Neutrophil (primary cell): ENCODE measurements around the gene RUNDC1.
"Not testable (repeated sequence)": the region's sequence is repeated elsewhere in the genome, so short reads cannot be mapped to it uniquely, and the experiment has no call there.

ENCODE experiments used
- H3K27ac ChIP-seq: fragments of 200-600 bp; sonication (generic); 2 replicates; pipeline ENCODE4 v1.5.1; 2016; ENCODE audit warnings: mild to moderate bottlenecking, moderate library complexity
- H3K27me3 ChIP-seq: fragments of 200-600 bp; sonication (generic); 2 replicates; pipeline ENCODE4 v1.6.0; 2016; ENCODE audit warnings: mild to moderate bottlenecking
- H3K36me3 ChIP-seq: fragments of 200-600 bp; sonication (generic); 2 replicates; pipeline ENCODE4 v1.5.1; 2017
- H3K4me1 ChIP-seq, 2 experiments: fragments of 200-600 bp in 1 of 2; sonication (generic) in 1 of 2; 1 replicate in 1 of 2; 2 replicates in 1 of 2; pipeline versions ENCODE4 v1.5.1 to v1.6.1; 2013 to 2016; ENCODE audit warnings: low read depth in 1 of 2, low read length in 1 of 2, mild to moderate bottlenecking in 1 of 2, moderate library complexity in 1 of 2; ENCODE audit not compliant: control insufficient read depth in 1 of 2, insufficient read depth in 1 of 2
- H3K4me3 ChIP-seq, 2 experiments: fragments of 200-600 bp in 1 of 2; sonication (generic) in 1 of 2; 1 replicate in 1 of 2; 2 replicates in 1 of 2; pipeline ENCODE4 v1.5.1; 2013 to 2016; ENCODE audit warnings: low read depth in 1 of 2, low read length in 1 of 2, mild to moderate bottlenecking in 1 of 2, moderate library complexity in 1 of 2
- H3K9me3 ChIP-seq: fragments of 200-600 bp; sonication (generic); 2 replicates; pipeline ENCODE4 v1.5.1; 2016
- CTCF ChIP-seq: fragments of 200-600 bp; sonication (generic); IDR thresholded peaks from 2 replicates; pipeline ENCODE4 v1.5.1; 2016; ENCODE audit warnings: antibody characterized with exemption

RUNDC1 gene

GRCh38 chr17:42975265-42975664 lies 5.1 kb upstream of the RUNDC1 start:
- no peak overlapping the region for H3K4me3 ChIP-seq
- no peaks in the 10 kb centered on the region for H3K36me3 ChIP-seq
- no peak overlapping the region for H3K27ac ChIP-seq
- H3K9me3 ChIP-seq, result no peaks in the 10 kb centered on the region
- peaks cover 9% of the 10 kb centered on the region in 2 experiments for H3K4me1 ChIP-seq
- no peak for TF ChIP-seq CTCF
- H3K27me3 ChIP-seq, result no peaks in the 10 kb centered on the region

- H3K9me3 ChIP-seq, H3K27me3 ChIP-seq, H3K36me3 ChIP-seq, H3K27ac ChIP-seq, H3K4me3 ChIP-seq: not testable (repeated sequence)
- peaks cover 10 to 11% of the 10 kb centered on the region in 2 experiments for H3K4me1 ChIP-seq
Measured at GRCh38 chr17:42975701-42976100, 4.7 kb upstream of the RUNDC1 start.

- H3K27me3 ChIP-seq, result no peaks in the 10 kb centered on the region
- no peaks in the 10 kb centered on the region for H3K9me3 ChIP-seq
- H3K4me1 ChIP-seq, result peaks cover 44 to 48% of the 10 kb centered on the region in 2 experiments
- H3K36me3 ChIP-seq, result no peaks in the 10 kb centered on the region
- peak within 1 kb of the TSS; percentile 99 for H3K27ac ChIP-seq
- H3K4me3 ChIP-seq, result peak within 1 kb of the TSS; percentile 85 to 96
- no peak for TF ChIP-seq CTCF
Measured at GRCh38 chr17:42979511-42980273, 673 bp upstream of the RUNDC1 start, which contains the start of gene PTGES3L. PTGES3L (minus strand) TSS chr17:42980080; CDS start chr17:42980053, 27 bp downstream.

GRCh38 chr17:42980766-42981397 lies 517 bp downstream of the RUNDC1 start:
- peak overlapping the region; percentile 99 for H3K27ac ChIP-seq
- H3K36me3 ChIP-seq, result no peaks in the 10 kb centered on the region
- peak; percentile 64 for TF ChIP-seq CTCF
- H3K4me3 ChIP-seq, result peak overlapping the region; percentile 85 to 96
- H3K9me3 ChIP-seq, result no peaks in the 10 kb centered on the region
- H3K27me3 ChIP-seq, result no peaks in the 10 kb centered on the region
- H3K4me1 ChIP-seq, result peaks cover 56 to 60% of the 10 kb centered on the region in 2 experiments

- peaks cover 7% of the 10 kb centered on the region for H3K36me3 ChIP-seq
- H3K27me3 ChIP-seq, result no peaks in the 10 kb centered on the region
- peak overlapping the region; percentile 99 for H3K27ac ChIP-seq
- peak overlapping the region; percentile 85 to 96 for H3K4me3 ChIP-seq
- no peaks in the 10 kb centered on the region for H3K9me3 ChIP-seq
- H3K4me1 ChIP-seq, result peaks cover 65 to 66% of the 10 kb centered on the region in 2 experiments
- TF ChIP-seq CTCF, result no peak
Measured at GRCh38 chr17:42982266-42982665, 1.9 kb downstream of the RUNDC1 start.

- TF ChIP-seq CTCF, result peak; percentile 56
- H3K27ac ChIP-seq, result peak overlapping the region; percentile 92
- H3K4me1 ChIP-seq, result peaks cover 56 to 57% of the 10 kb centered on the region in 2 experiments
- H3K9me3 ChIP-seq, result no peaks in the 10 kb centered on the region
- peaks cover 37% of the 10 kb centered on the region for H3K36me3 ChIP-seq
- H3K4me3 ChIP-seq, result peak overlapping the region; percentile 37 to 45
- H3K27me3 ChIP-seq, result no peaks in the 10 kb centered on the region
Measured at GRCh38 chr17:42985225-42985624, 4.9 kb downstream of the RUNDC1 start.
